SIG-M5 (cell line): ENCODE measurements around the gene SCCPDH.
"Not testable (repeated sequence)": the region's sequence is repeated elsewhere in the genome, so short reads cannot be mapped to it uniquely, and the experiment has no call there.

Experiments
- DNase-seq: peaks from one replicate; lab custom pipeline; 2025; lab: John Stamatoyannopoulos, UW

SCCPDH gene

DNA sequence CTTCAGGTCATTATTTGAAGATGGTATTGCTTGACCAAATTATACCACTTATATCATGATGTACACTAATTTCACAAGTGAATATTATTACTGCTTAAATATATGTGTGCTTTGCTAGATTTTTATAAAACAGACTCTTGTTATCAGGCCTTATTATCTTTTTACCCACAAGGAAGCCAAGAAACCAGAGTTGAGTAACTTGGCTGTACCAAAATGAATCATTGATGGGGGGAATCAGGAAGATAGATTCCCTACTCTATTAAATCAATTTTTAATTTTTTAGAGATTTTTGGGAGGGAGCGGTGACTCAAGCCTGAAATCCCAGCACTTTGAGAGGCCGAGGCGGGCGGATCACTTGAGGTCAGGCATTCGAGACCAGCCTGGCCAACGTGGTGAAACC lies 16.0 kb upstream of the SCCPDH start:
- DNase-seq, result no peak

DNA sequence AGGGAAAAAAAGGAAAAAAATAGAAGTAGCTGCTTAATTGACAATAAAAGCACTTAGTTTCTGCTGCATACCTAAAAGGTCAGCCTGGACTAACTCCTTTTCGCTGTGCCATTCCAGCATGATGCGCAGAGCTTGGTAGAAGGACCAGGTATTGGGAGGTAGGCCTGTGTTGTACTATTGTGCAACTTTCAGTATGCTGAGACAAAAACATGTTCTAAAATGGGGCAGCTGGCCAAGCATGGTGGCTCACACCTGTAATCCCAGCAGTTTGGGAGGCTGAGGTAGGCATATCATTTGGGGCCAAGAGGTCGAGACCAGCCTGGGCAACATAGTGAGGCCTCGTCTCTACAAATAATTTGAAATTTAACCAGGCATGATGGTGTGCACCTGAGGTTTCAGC lies 15.0 kb upstream of the SCCPDH start:
- no peak for DNase-seq

DNA sequence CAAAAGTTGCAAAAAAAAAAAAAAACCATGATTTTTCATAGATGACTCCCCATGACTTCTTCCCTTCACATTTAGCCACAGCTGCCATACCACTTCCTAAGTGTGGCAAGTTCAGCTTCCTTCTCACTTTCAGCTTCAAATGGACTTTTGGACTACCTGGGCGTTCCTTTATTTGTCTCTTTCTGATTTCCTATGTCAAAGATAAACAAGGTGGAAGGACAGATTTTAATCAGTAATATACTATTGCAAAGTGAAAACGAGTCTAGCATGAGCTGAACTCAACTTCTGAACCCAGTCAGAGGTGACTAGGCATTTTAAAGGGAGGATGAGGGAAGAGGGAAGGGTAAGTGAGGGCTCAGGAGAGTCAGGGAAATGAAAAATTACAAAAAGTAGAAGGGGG lies 14.4 kb upstream of the SCCPDH start:
- no peak for DNase-seq

DNA sequence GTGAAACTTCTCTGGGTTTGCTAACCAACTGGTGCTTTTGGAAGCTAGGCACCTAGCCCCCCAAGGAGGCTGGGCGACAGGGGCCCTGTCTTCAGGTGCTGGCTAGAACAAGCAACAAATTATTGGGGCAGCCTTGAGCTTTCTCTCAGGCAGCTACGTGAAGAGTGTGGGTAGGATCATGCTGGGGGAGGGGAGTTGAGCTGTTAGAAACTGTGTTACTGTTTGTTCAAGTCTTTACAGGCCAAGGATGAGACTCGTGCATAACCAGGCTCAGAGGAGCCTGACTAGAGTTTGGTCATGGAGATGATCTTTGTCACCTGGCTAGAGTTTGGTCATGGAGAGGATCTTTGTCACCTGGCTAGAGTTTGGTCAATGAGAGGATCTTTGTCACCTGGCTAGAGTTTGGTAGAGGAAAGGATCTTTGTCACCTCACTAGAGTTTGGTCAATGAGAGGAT lies 12.6 kb upstream of the SCCPDH start:
- no peak for DNase-seq

DNA sequence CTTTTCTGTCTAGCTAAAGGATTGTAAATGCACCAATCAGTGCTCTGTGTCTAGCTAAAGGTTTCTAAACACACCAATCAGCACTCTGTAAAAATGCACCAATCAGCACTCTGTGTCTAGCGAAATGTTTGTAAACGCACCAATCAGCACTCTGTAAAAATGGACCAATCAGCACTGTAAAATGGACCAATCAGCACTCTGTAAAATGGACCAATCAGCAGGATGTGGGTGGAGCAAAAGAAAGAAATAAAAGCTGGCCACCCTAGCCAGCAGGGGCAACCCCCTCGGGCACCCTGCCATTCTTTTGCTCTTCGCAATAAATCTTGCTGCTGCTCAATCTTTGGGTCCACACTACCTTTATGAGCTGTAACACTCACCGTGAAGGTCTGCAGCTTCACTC lies 11.8 kb upstream of the SCCPDH start:
- DNase-seq, result not testable (repeated sequence)

DNA sequence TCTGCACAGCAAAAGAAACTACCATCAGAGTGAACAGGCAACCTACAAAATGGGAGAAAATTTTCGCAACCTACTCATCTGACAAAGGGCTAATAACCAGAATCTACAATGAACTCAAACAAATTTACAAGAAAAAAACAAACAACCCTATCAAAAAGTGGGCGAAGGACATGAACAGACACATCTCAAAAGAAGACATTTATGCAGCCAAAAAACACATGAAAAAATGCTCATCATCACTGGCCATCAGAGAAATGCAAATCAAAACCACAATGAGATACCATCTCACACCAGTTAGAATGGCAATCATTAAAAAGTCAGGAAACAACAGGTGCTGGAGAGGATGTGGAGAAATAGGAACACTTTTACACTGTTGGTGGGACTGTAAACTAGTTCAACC lies 4.8 kb upstream of the SCCPDH start:
- DNase-seq, result not testable (repeated sequence)

DNA sequence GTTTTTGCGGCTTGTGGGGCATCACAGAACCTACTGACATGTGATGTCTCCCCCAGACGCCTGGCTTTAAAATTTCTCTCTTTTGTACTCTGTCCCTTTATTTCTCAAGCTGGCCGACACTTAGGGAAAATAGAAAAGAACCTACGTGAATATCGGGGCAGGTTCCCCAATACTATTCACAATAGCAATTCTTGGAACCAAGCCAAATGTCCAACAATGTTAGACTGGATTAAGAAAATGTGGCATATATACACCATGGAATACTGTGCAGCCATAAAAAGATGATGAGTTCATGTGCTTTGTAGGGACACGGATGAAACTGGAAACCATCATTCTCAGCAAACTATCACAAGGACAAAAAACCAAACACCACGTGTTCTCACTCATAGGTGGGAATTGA lies 3.4 kb upstream of the SCCPDH start:
- DNase-seq, result not testable (repeated sequence)

DNA sequence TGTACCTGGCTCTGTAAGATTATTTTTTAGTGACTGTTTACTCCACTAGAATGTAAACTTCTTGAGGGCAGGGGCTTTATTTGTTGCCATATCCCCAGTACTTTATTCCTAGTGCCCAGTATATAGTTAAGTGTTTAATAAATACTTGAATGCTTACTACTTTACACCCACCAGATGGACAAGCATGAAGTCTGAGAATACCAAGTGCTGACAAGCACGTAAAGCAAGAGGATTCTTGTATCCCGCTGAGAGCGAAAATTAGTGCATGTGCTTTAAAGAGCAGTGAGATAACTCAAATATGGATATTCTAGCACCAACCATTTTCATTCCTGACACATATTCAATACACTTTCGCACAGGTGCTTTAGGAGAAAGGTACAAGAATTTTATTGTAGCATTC lies 1.5 kb upstream of the SCCPDH start:
- DNase-seq, result no peak

DNA sequence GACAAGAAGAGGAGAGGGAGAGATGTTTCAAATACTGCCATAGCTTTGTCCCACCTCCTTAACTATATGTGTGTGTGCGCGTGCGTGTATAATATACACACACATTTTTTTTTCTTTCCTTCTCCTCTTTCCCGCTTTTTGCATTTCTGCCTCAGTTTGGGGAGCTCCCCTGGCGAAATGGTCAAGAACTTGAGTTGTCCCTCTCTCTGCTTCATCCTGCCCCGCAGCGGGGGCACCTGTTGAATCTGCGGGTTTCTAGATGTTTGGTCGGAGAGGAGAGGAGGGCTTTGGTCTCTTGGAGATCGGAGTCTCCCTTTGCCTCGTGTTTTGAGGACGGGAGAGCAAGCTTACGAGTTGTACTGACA lies 504 bp downstream of the SCCPDH start:
- no peak for DNase-seq

DNA sequence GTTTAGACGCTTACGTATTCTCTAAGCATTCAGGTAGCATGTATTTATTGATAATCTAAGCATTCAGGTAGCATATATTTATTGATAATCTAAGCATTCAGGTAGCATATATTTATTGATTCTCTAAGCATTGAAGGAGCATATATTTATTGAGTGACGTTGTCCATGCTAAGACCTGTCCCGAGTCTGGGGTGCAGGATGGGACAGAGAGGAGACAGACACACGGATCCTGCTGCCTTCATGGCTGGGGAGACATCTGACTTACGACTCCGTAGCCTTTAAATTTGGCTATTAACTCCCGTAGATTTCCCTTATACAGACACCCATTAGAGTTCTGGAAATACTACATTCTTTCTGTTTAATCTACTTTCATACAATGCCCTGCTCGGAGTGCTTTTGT lies 982 bp downstream of the SCCPDH start:
- no peak for DNase-seq

DNA sequence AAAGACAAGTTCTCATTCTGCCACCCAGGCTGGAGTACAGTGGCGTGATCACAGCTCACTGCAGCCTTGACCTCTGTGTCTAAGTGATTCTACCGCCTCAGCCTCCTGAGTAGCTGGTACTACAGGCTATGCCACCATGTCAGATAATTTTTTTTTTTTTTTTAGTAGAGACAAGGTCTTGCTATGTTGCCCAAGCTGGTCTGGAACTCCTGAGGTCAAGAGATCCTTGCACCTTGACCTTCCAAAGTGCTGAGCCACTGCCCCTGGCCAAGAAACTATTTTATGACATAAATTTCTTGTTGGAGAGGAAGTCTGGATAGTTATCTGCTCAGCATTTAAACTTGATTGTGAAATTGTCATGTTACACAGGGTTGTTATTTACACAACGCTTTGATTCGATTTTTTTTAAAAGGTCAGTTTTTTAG lies 2.1 kb downstream of the SCCPDH start:
- DNase-seq, result no peak

DNA sequence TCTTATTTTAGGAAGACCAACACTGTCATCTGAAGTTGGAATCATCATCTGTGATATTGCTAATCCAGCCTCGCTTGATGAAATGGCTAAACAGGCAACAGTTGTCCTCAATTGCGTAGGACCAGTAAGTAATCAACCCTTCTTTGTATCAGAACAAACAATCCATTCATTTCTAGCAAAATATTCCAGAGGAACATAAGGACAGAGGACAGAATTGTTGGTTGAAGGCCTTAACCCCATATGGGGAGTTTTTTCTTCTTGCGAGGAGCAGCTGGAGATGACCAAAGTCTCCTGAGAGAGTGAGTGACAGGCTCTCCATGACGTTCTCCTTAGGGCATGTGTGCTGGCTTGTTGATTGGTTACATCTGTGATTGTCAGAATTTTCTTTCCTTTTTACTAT lies 2.7 kb downstream of the SCCPDH start:
- DNase-seq, result no peak

DNA sequence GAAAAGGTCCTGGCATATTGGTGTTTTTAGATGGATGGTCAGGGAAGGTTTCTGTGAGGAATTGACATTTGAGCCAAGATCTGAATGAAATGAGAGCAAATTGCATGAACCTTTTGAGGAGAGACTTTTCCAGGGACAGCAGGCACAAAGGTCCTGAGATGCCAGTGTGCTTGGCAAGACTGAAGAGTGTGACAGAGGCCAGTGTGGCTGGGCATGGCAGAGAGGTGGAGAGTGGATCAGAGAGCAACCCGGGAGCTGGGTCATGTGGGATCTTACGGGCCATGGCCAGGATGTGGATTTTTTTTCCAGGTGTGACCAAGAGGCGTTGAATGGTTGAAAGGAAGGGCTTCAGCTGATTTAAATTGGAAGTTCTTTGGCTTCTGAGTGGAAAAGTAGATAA lies 3.4 kb downstream of the SCCPDH start:
- DNase-seq, result no peak

DNA sequence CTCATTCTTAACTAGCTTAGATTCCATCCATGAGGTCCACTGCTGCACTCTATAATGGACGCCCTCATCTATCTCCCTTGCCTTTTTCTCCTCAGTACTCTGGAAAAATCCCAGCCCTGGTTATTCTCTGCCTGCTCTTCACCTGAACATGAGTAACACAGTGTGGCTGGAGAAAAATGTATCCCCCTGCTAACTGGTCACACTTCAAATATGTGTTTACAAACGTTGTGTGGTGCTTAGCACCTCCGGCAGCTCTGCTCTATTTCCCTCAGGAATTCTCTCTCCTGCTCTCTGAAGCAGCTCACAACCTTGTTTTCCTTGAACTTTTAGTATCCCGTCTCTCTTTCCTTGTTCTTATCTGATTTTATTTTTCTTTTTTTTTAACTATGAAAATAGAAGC lies 4.1 kb downstream of the SCCPDH start:
- DNase-seq, result no peak

DNA sequence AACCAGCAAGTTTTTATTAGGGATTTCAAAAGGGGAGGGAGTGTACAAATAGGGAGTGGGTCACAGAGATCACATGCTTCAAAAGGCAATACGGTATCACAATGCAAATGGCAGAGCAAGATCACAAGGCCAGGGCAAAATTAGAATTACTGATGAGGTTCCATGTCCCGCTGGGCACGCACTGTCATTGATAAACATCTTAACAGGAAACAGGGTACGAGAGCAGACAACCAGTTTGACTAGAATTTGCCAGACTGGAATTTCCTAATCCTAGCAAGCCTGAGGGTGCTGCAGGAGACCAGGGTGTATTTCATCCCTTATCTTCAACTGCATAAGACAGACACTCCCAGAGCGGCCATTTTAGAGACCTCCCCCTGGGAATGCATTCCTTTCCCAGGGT lies 4.8 kb downstream of the SCCPDH start:
- not testable (repeated sequence) for DNase-seq

DNA sequence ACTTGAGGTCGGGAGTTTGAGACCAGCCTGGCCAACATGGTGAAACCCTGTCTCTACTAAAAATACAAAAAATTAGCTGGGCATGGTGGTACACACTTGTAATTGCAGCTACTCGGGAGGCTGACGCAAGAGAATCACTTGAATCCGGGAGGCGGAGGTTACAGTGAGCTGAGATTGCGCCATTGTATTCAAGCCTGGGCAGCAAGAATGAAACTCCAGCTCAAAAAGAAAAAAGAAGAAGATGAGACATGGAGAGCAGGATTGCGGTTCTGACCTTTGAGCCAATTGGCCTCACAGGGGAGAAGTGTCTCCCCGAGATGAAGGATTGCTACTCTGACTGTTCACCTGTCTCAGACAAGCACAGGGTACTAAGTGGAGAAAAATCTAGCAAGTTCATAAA lies 6.6 kb downstream of the SCCPDH start:
- no peak for DNase-seq

DNA sequence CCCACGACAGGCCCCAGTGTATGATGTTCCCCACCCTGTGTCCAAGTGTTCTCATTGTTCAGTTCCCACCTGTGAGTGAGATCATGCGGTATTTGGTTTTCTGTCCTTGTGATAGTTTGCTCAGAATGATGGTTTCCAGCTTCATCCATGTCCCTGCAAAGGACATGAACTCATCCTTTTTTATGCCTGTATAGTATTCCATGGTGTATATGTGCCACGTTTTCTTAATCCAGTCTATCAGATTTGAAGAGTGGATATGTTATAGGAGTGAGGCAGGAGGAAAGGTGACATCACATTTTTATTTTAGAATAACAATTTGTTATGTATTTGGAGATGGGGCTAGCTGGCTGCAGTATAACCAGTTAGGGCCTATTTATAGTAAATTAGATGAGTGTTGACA lies 7.7 kb downstream of the SCCPDH start:
- not testable (repeated sequence) for DNase-seq

DNA sequence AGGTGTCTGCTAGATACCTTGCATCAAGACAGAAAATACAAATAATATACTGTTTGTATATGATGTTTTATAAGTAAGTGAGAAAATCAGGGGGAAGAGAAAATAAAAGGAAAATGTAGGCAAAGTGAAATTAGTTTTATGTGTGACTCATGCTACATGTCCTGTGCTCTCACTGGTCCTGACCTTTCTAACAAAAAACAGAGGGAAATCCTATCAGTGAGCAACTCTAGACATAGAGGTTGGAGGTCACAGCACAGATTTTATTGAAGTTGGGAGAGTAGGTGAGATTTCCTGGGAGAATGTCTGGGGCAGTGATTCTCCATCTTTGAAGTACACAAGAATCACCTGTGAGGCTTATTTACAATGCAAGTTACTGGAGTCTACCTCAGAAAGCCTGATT lies 9.5 kb downstream of the SCCPDH start:
- DNase-seq, result no peak

DNA sequence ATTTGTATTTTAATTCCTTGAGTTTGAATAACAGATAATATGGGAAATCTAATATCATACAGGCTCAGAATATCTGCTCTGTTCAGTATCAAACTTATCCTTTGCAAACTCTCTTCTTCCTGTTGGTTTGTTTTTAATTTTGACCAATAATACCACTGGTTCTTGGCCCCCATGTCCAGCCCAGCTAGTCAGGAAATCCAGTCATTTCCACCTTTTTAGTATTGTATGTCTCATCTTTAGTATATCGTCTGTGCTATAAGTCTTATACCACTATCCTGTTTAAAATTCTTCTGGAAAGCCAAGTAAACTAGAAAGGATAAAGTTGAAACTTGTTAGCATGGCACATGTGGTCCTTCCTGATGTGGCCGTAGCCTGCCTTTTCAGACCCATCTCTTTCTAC lies 10.7 kb downstream of the SCCPDH start:
- no peak for DNase-seq

DNA sequence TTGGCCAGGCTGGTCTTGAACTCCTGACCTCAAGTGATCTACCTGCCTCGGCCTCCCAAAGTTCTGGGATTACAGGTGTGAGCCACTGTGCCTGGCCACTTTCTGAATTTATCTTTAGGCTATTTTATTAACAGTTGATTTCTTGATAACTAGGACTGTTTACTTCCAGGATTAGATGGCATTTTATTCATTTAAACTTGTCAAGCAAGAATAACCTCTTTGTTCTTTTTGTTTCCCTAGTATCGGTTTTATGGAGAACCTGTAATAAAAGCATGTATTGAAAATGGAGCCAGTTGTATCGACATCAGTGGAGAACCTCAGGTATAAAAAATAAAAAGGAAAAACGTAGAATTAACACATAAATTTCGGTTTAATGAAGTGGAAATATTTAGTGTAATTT lies 11.5 kb downstream of the SCCPDH start:
- no peak for DNase-seq

DNA sequence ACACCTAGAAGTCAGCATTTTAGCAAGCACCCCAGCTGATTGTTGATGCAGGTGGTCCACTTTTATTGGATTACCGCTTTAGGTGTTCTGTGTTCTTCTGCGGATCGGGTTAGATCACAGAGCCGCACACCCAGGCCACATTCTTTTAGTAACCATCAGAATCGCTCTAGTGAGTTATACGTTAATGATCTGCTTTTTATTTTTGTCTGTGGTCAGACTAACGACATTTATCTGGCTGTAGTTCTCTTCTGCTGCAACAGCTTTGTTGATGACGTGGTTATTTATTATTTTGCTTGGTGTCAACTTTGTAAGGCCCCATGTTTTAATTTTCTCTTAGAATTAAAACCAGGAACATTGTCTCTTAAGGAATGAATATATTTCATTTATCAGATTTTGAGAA lies 18.2 kb downstream of the SCCPDH start:
- no peak for DNase-seq

DNA sequence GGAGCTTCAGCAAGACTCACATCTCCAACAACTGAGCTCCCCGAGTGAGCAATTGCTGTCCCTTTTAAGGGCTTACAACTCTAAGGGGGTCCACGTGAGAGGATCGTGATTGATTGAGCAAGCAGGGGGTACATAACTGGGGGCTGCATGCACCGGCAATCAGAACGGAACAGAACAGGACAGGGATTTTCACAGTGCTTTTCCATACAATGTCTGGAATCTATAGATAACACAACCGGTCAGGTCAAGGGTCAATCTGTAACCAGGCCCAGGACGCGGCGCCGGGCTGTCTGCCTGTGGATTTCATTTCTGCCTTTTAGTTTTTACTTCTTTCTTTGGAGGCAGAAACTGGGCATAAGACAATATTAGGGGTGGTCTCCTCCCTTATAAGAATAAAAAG lies 21.9 kb downstream of the SCCPDH start:
- not testable (repeated sequence) for DNase-seq

DNA sequence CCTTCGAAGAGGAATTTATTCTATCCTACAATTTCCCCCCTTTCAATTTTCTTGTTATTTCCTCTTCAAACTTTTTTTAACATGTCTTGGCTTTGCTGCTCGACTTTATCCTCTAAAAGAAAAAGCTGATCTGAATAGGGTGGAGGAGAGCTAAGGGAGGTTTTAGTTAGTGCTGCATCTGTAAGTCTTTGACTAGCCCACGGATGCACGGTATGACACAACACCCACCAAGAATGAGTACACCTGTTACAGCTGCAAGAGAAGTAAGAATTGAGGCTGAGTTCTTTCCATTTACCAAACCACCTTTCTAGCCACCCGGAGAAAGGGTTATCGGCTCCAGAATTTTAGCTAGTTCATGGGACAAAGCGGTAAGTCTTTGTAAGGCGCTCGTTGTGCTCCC lies 23.8 kb downstream of the SCCPDH start:
- no peak for DNase-seq

DNA sequence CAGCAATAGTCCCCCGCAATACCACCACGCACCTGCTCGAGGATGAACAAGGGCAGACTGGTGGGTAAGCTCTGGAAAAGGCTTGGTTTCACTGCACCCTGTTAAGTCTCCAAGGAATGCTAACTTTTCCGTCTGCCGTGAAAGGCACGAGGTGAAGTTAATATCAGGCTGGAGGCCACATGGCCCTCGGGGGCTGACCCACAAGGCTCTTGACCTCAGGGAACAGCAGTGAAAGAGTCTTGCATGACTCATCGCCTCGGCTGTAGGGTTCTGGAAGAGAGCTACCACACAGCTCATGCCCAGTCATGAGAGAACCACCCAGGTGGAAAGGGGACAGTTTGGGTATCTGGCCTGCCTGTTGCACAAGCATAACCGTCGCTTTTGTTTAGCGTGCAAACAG lies 24.7 kb downstream of the SCCPDH start:
- no peak for DNase-seq

DNA sequence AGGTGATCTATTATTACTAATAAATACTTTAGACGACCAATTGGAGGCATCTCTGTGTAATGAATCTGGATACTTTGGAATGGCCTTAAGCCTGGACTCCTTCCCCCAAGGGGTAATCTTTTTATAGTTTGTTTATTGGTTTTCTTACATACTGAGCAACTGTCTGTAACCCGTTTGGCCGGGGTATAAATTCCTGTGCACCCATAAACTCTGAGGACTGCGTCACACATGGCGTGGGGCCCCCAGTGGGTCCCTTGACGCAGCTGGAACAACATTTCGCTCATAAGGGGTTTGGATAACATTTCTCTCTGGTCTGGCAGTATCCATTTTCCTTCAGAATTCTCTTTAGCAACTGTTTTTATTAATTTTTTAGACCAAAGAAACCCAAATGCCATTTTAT lies 26.5 kb downstream of the SCCPDH start:
- no peak for DNase-seq
